Epithelial cell of esophagus (primary cell): Measurements from ENCODE around the gene TTC33.

Source experiments
- DNase-seq: peaks from one replicate; pipeline ENCODE4 v3.0.0; 2010; ENCODE audit warnings: low read depth
- H3K4me3 ChIP-seq: 2 replicates; pipeline ENCODE4 v1.5.1; 2011; ENCODE audit warnings: mild to moderate bottlenecking, low read length, control low read depth
- TF ChIP-seq, protein P1 (sequence below): IDR thresholded peaks from 2 replicates; pipeline ENCODE4 v1.5.1; 2011; ENCODE audit warnings: low read depth, mild to moderate bottlenecking, low read length, control low read depth, inconsistent platforms; ENCODE audit not compliant: insufficient read depth; ENCODE audit errors: missing control alignments

Gene TTC33

DNA sequence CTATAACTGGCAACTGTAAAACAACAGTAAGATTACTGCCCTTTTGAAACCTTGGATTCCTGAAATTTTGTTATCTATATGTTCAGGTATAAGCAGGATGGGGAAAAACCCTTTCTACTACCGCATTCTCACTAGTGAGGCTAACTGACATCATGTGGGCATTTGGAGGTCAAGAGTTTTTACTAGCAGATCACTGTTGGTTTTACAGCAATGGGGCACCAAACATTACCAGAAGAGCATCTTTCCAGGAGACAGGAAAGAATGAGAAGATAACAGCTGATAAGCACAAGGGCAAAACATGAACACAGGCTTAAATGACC lies 20.9 kb upstream of the TTC33 start:
- no peak for DNase-seq
- H3K4me3 ChIP-seq, result no peak overlapping the region
- TF ChIP-seq, protein P1, sequence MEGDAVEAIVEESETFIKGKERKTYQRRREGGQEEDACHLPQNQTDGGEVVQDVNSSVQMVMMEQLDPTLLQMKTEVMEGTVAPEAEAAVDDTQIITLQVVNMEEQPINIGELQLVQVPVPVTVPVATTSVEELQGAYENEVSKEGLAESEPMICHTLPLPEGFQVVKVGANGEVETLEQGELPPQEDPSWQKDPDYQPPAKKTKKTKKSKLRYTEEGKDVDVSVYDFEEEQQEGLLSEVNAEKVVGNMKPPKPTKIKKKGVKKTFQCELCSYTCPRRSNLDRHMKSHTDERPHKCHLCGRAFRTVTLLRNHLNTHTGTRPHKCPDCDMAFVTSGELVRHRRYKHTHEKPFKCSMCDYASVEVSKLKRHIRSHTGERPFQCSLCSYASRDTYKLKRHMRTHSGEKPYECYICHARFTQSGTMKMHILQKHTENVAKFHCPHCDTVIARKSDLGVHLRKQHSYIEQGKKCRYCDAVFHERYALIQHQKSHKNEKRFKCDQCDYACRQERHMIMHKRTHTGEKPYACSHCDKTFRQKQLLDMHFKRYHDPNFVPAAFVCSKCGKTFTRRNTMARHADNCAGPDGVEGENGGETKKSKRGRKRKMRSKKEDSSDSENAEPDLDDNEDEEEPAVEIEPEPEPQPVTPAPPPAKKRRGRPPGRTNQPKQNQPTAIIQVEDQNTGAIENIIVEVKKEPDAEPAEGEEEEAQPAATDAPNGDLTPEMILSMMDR, result no peak

DNA sequence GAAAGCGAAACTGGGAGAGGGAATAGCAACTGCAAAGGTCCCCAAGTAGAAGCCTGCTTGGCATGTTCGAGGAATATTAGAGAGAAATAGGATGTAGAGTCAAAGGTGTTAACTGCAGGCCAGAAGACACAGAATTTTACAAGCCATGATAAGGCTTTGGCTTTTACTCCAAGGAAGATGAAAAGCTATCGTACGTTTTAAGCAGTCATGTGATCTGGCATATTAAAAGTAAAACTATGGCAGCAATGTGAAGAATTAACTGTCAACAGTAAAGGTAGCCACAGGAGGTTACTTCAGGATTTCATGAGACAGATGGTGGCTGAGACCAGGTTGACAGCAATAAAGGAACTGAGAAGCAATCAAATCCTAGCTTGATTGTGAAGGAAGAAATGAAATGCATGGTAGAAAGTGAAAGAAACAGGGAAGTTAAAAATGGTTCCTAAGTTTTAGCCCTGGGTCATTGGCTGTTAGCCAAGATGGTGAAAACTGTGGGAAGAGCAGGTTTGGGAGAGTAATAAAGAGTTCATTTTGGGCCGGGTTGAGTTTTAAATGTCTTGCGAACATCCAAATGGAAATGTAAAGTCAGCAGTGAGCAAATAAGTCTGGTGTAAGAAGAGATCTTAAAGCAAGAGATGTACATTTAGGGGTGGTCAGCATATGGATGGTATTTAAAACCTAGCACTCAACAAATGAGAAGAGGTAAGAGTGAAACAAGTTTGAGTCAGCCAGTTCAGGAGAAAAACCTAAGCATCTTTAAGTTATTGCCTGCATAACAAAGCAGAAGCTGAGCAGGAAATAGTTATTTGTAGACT lies 20.3 kb upstream of the TTC33 start:
- DNase-seq, result no peak
- TF ChIP-seq, protein P1, result no peak
- no peak overlapping the region for H3K4me3 ChIP-seq

DNA sequence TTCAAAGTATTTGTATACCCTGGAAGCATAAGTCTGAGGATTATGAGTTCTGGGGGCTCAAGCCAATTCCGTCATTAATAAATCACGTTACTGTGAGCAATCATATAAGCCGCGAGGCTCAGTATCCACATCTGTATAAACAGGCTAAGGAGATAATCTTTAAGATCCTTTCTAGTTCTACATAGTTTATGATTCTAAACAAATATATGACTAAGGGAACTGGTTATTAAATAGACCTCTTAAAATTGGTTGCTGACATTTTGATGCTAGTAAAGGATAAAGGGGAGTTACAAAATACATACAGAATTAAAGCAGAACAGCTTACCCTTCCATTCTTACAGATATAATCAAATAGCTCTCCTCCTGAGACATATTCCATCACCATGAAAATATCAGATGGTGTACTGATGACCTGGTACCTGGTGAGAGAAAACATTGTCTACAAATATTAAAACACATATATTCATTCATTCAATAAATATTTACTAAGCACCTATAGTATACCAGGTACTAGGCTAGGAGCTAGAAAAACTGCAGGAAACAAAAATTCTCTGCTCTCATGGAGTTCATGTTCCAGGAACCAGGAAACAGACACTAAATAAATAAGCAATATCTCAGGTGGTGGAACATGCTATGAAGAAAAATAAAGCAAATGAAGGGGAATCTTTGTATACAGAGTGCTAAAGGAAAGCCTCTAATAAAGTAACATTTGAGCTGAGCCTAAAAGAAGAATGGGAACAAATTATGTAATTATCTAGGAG lies 19.5 kb upstream of the TTC33 start:
- no peak for DNase-seq
- TF ChIP-seq, protein P1, result no peak
- no peak overlapping the region for H3K4me3 ChIP-seq

DNA sequence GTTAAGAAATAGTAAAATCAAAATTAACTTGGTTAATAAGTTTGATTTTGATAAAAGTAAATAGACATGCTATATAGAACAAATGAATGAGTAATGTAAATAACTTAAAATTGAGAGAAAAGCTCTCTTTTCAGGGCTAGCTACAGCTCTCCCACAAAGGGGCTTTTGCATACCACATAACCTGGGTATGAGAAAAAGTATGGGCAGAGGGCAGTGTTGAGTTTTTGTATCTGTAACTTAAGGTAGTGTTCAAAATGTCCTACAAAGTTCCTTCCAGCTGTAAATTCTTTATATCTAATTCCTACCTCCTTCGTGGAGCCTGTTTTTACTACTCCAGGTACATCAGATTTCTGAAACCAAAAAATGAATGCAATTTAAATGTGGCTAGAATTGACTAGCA lies 18.9 kb upstream of the TTC33 start:
- TF ChIP-seq, protein P1, result no peak

DNA sequence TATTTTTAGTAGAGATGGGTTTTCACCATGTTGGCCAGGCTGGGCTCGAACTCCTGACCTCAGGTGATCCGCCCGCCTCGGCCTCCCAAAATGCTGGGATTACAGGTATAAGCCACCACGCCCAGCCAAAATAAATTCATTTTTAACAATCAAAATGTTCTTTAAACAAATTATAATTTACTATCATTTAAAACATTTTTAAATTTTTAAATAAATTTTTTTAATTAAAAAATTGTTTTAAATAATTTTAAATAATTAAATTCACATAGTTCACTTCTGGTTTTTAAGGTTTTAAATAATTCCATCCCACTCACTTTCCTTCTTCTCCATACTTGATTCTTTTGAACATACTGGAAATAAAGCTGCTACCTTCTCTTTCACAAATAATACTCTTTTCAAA lies 15.0 kb upstream of the TTC33 start:
- H3K4me3 ChIP-seq, result no peak overlapping the region
- TF ChIP-seq, protein P1, result no peak
- no peak for DNase-seq

More for the DNA sequence above, 18.9 kb upstream of the TTC33 start:
- no peak for DNase-seq
- H3K4me3 ChIP-seq, result no peak overlapping the region

DNA sequence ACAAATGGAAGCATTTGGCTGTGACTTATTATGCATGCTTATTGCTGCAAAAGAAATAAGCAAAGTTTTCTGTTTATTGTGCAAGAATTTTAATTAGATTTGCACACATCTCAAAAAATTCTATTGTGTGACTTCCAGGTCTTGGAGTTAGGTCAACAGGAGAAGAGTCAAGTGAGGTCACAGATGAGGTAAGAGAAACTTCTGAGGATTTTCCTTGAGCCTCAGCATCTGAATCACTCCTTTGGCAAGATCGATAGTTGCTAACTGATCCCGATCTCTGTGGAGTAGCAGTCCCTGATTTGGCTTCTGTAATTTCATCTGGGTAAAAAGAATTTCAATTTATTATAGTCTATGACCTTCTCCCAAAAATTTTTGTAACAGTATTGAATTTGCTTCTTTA lies 6.9 kb upstream of the TTC33 start:
- no peak for DNase-seq
- TF ChIP-seq, protein P1, result no peak
- no peak overlapping the region for H3K4me3 ChIP-seq
